RKO (cell line): ENCODE results near the gene JCAD.
"Not testable (repeated sequence)": the region's sequence is repeated elsewhere in the genome, so short reads cannot be mapped to it uniquely, and the experiment has no call there.

Experiments used
- DNase-seq: peaks from one replicate; pipeline ENCODE4 v3.0.0-alpha.2; 2016; ENCODE audit warnings: low spot score

Gene JCAD

DNA sequence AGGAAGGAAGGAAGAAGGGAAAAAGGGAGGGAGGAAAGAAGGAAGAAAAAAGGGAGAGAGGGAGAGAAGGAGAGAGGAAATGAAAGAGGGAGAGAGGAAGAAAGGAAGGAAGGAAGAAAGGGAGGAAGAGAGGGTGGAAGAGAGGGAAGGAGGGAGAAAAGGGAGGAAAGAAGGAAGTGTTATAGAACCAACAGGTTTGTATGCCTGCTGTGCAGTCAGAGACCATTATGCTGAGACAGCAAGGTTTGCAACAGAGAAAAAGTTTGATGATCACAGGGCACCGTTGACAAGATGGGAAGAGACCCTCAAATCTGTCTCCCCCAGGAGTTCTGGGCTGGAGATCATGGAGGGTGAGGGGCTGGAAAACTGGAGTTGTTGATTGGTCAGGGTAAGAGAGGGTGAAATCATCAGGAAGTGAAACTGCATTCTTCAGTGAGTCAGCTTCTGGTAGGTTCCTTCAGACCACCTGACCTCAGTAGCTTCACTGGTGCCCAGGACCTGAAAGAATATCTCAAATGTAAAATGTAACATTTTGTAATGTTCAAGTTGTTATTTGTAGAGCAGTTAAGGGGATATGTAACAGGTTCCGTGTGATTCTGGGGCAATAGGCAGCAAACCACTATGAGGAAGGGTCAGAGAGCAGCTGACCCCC is 76.3 kb downstream of the JCAD start:
- no peak for DNase-seq

DNA sequence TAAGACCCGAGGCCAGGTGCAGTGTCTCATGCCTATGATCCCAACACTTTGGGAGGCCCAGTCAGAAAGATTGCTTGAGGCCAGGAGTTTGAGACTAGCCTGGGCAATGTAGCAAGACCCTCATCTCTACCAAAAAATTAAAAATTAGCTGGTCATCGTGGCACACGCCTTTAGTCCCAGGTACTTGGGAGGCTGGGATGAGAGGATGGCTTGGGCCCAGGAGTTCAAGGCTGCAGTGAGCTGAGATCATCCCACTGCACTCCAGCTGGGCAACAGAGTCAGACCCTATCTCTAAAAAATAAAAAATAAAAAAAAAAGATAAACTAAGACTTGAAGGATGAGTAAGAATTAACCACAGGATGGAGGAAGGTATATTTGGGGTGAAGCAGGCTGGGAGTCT is 77.9 kb downstream of the JCAD start:
- DNase-seq = no peak

DNA sequence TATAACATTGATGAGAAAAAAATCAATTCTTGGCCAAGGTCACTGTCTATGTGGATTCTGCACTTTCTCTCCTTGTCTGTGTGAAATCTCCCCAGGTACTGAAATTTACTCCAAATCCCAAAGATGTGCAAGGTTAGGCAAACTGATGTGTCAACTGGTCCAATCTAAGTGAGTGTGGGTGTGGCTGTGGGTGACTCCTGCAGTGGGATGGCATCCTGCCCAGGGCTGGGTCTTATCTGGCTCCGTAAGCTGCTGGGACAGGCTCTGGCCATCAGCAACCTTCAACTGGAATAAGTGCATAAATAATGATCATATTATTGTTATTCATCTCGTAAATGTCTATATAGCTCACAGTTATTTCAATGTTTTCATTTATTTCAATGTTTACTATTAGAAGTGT is 79.3 kb downstream of the JCAD start:
- no peak for DNase-seq

DNA sequence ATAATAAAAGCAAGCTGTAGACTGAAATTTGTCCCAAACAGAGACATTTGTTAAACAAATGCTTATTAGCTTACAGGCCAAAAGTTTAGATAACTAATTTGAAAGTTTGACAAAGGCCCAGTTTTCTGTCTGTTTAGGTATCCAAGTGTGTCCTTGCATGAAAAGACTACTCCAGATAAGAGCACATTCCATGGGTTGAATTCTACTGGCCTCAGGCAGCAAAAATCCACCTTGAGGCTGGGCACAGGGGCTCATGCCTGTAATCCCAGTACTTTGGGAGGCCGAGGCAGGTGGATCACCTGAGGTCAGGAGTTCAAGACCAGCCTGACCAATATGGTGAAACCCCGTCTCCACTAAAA is 80.0 kb downstream of the JCAD start:
- not testable (repeated sequence) for DNase-seq

DNA sequence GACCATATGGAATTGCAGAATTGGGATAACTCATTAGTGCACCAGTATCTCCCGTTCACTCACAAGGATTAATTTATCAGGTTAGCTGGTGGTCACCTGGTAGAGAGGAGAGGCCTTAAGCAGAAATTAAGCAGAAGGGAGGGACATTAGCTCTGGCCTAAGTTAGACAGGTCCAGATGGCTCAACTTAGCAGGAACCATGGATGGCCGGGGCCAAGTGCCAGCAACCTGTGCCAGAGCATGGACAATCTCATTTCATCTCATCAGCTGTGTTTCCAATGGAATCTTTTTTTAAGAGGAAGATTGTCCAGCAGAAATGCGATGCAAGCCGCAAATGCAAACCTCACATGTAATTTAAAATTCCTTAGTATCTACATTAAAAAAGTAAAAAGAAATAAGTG is 82.2 kb downstream of the JCAD start:
- no peak for DNase-seq

DNA sequence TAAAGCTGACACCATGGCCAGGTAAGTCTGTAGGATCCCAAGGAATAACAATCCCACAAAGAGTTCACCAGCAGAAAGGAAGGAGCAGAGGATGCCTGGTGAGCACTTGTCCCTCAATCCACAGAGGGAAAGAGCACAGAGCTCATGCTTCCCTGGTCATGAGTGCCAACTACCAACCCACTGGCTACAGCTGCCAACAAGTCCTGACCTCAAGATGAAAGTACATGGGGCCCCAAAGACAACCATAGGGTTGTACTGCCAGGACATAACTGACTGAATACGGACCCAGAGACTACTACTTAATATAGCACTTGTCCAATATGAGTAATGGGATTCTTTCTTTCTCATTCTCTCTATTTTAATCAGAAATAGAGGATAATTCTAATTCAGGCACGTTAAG is 83.3 kb downstream of the JCAD start:
- DNase-seq = no peak

DNA sequence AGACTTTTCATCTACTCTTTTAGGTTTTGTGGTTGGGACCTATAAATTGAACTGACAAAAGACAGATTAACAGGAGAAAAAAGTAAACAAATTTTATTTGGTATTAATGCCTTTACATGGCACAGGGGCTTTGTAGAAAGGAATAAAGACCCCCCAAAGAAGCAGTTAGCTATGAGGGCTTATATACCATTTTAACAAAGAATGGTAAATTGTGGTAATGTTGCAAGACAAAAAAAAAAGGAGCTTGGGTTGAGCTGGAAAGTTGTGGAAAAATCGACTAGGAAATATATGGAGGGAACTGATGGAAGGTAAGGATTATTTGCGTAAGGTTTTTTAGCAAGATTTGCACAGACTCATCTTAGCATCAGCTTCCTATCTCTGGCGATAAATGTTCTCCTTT is 84.6 kb downstream of the JCAD start:
- no peak for DNase-seq

DNA sequence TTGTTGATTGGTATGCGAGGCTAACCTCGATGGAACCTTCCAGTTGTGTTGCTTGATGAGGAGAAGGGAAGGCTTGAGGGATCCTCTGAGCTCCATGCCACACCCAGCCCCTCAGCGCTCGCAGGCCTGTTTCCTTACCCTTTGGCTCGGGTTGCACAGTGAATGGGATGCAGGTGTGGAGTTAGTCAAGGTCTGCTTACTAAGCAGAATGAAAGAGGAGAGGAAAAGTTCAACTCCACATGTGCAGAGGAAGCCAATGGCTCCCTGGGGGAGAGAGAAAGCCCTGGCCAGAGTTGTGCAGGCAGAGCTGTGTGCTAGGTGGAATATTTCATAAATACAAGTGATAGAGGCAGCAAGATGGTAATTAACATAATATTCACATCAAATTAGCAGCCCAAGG is 85.5 kb downstream of the JCAD start:
- DNase-seq = no peak

DNA sequence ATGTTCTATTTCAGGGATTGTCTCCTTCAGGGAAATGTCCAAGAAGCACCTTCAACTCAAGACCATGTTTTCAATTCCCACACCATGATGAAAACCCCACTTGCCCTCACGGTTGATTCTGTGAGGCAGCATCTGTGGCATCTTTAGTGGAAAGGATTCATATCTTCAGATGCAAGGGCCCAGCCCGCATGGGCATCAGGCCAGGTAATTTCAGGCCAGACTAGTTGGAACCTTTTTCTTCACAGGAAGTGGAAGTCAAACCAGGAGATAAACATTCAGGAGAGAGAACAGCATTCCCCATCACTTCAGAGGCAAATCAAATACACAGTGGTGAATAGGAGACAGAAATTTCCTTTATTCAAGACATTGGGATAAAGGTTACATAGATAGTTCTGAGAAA is 88.8 kb downstream of the JCAD start:
- DNase-seq = no peak

DNA sequence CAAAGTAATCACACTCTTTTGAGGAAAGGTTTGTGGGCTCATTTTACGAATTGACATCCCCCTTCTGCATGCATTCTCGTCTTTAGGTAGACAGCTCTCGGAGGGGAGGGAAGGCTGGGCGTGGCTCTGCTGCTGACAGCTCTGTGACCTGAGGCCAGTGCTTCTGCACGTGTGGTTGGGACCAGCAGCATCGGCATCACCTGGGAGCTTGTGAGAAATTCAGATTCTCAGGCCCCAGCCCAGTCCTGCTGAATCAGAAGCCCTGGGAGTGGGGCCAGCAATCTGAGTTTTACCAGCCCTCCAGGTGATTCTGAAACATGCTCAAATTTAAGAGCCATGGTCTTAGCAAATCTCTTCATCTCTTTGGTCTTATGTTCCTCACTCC is 89.4 kb downstream of the JCAD start:
- DNase-seq = no peak

DNA sequence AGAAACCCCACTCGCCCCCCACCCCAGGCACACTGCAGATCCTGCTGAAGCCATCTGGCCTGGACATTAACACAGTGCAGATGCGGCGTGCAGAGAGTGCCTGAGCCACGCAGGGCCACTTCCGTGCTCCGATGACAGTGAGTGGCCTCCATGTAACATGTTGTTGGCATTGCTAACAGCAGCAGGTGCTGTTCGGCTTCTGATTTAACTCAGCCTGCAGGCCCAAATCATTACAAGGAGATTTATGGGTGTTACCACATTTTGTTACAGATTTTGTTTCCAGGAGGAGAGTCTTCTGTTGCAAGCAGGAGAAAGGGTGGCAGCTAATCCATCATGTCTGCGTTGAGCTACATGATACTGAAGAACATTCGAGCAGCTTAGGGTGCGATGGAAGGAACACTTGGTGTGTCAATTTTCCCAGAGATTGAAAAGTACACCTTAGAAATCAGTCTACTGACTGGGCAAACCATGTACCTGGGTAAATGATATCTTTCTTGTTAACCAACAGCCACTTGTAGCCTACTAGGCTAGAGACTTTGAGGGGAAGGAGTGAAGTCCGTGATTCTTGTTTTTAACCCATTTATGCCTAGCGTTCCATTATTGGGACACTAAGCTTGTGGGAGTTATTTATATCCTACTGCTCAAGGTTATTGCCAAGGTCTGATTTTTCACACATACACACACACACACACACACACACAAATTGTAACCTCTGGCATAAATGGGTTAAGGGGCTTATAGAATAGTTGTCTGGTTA is 90.0 kb downstream of the JCAD start:
- DNase-seq = no peak

DNA sequence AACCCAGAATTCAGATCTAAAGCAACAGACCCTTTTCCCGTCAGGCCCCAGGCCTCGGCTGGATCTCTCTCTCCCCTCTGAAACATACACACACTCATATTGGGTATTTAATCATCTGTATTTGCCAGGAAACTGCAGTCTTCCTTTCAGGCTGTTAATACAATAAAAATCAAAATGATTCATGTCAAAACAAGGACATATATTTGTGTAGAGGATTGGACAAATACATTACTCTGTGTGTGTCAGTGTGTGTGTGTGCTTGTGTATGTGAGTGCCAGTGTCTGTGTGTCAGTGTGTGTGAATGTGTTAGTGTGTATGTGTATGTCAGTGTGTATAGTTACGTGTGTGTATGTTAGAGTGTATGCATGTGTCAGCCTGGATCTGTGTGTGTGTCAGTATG is 90.8 kb downstream of the JCAD start:
- no peak for DNase-seq

DNA sequence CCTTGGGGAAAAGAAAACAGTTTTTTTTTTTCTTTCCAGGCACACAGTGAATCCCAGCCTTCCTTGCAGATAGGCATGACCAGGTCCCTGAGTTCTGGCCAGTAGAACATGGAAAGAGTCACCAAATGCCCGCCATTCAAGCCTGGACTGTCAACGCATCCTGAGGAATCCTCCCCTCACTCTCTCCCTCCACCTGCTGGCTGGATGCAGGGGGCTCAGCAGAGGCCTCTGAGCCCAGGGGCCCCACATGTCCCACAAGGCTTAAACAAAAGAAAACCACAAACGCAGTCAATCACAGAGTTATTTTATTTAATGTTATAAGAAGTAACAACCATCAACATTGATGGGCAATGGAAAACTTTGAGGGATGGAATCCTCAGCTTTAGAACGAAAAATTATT is 93.1 kb downstream of the JCAD start:
- DNase-seq = no peak
